ENCODE measurements around the gene WDR72. TPM values are rescaled to one million over a fixed set of nuclear protein-coding genes. Genes with fewer than 3 reads are reported as not detected.

Gene WDR72
- total and polyA plus RNA-seq, 2 of the 4 experiments (the other 2 are of a cell fraction): not detected

- Histone ChIP-seq H3K56ac (ENCODE audit: extremely low read depth, insufficient read depth, low read length) (no peak overlapping the region), H2AFZ (replicated peaks; ENCODE audit: low read length, poor library complexity) (no peak overlapping the region), H2BK15ac (ENCODE audit: low read depth, low read length) (no peak overlapping the region), H3K4me3 (ENCODE audit: insufficient read depth, low read depth, low read length) (no peak overlapping the region), H3K4me1 (ENCODE audit: control insufficient read depth, insufficient read depth, low read length) (no peaks in the 10 kb centered on the region), H3K4me2 (ENCODE audit: low read depth, low read length) (no peak overlapping the region), H4K5ac (ENCODE audit: low read depth, low read length) (no peak overlapping the region), H3K9me3 (ENCODE audit: control insufficient read depth, insufficient read depth, low read length) (no peaks in the 10 kb centered on the region), H4K8ac (ENCODE audit: low read depth in 2 of 2, low read length in 2 of 2) (no peak overlapping the region), H3K27me3 (ENCODE audit: control insufficient read depth, insufficient read depth, low read length) (no peaks in the 10 kb centered on the region), H4K20me1 (ENCODE audit: insufficient read depth, low read length) (no peaks in the 10 kb centered on the region), H3K14ac (replicated peaks; ENCODE audit: low read depth, low read length) (no peak overlapping the region), H2BK20ac (ENCODE audit: low read depth, low read length) (no peak overlapping the region), H4K91ac (ENCODE audit: insufficient read depth, low read depth, low read length) (no peak overlapping the region), H3K36me3 (ENCODE audit: control insufficient read depth, insufficient read depth, low read length) (no peaks in the 10 kb centered on the region), H2AK9ac (replicated peaks; ENCODE audit: low read depth, low read length, poor library complexity) (no peak overlapping the region), H3K9me1 (ENCODE audit: insufficient read depth, low read length) (no peaks in the 10 kb centered on the region), H3K23ac (ENCODE audit: low read depth, low read length) (no peak overlapping the region), H3K27ac (ENCODE audit: insufficient read depth, low read length) (no peak overlapping the region), H3K18ac (ENCODE audit: low read depth, low read length) (no peak overlapping the region), H2BK120ac (ENCODE audit: low read depth, low read length) (no peak overlapping the region), H2BK5ac (ENCODE audit: low read depth, low read length, poor library complexity, severe bottlenecking) (no peak overlapping the region), H3K79me1 (ENCODE audit: low read depth in 1 of 2, low read length in 2 of 2) (no peaks in the 10 kb centered on the region), H2AK5ac (ENCODE audit: low read depth, low read length) (no peak overlapping the region), H3K9ac (ENCODE audit: low read depth, low read length) (no peak overlapping the region), H3K4ac (ENCODE audit: low read depth, low read length) (no peak overlapping the region)
- in situ Hi-C loops (cut with MboI; ENCODE audit: low sequenced_read_pairs) (no loop called here), intact Hi-C loops (cut with micrococcal nuclease) (no loop called here), dilution Hi-C loops (cut with HindIII; ENCODE audit: low sequenced_read_pairs, unreplicated experiment) (no loop called here)
- ChIA-PET POLR2A (ENCODE audit: unreplicated experiment) (no interaction called here), CTCF (no interaction called here)
- BruUV-seq (replicated peaks): no TSS peak
- ATAC-seq (ENCODE audit: low read depth): no peak
- no peak for DNase-seq
- TF ChIP-seq ELK1 (IDR thresholded peaks at IDR 0.05; ENCODE audit: borderline replicate concordance, low read depth, low read length) (no peak), MXI1 (IDR thresholded peaks at IDR 0.05; ENCODE audit: borderline replicate concordance, low read depth, low read length) (no peak), CEBPB (IDR thresholded peaks at IDR 0.05; ENCODE audit: low read depth, low read length) (no peak), SMC3 (IDR thresholded peaks at IDR 0.05; ENCODE audit: low read depth, low read length) (no peak), RCOR1 (IDR thresholded peaks at IDR 0.05; ENCODE audit: insufficient replicate concordance, low read length) (no peak), MAFK (IDR thresholded peaks at IDR 0.05; ENCODE audit: low read depth, low read length) (no peak), POLR2A (IDR thresholded peaks at IDR 0.05; ENCODE audit: low read depth, low read length) (no peak)
- no CpG with 5 or more reads among the region's 2 CpGs for WGBS, 2 experiments (ENCODE audit: extremely low coverage in 2 of 2, insufficient read length in 1 of 2)
These were observed 168.4 kb downstream of the WDR72 start for GRCh38 chr15:53591041-53591440.

Measured in IMR-90 (cell line).